NB4 (cell line): ENCODE data around the gene MALRD1.

Source experiments
- DNase-seq: peaks from one replicate; pipeline ENCODE4 v3.0.0; 2010; ENCODE audit warnings: low read depth
- H3K4me3 ChIP-seq: one replicate; pipeline ENCODE4 v1.5.1; 2011; ENCODE audit warnings: mild to moderate bottlenecking, low read depth, low read length, moderate library complexity
- CTCF ChIP-seq: IDR thresholded peaks from one replicate; pipeline ENCODE4 v1.5.1; 2012; ENCODE audit warnings: low read depth, low read length
- MAX ChIP-seq: IDR thresholded peaks from 2 replicates; pipeline ENCODE4 v1.6.1; 2011; ENCODE audit warnings: low read depth, low read length
- MYC ChIP-seq: IDR thresholded peaks from 2 replicates; pipeline ENCODE4 v1.6.1; 2011; ENCODE audit warnings: low read depth, low read length
- POLR2A ChIP-seq: IDR thresholded peaks from 2 replicates; pipeline ENCODE4 v1.6.1; 2011; ENCODE audit warnings: mild to moderate bottlenecking; ENCODE audit not compliant: insufficient read length; ENCODE audit errors: extremely low read depth

The MALRD1 gene

GRCh38 chr10:19704544-19704943 is 655.9 kb downstream of the MALRD1 start:
- H3K4me3 ChIP-seq: no peak overlapping the region
- TF ChIP-seq CTCF (no peak), POLR2A (no peak), MAX (no peak), MYC (no peak)

GRCh38 chr10:19705250-19705649 is 656.6 kb downstream of the MALRD1 start:
- no peak for DNase-seq
- TF ChIP-seq CTCF (no peak), MYC (no peak), POLR2A (no peak), MAX (no peak)
- H3K4me3 ChIP-seq: no peak overlapping the region

More at GRCh38 chr10:19704544-19704943, 655.9 kb downstream of the MALRD1 start:
- no peak for DNase-seq

- no peak for DNase-seq
- no peak overlapping the region for H3K4me3 ChIP-seq
- no peak for TF ChIP-seq MYC
- no peak for TF ChIP-seq CTCF
- no peak for TF ChIP-seq POLR2A
- no peak for TF ChIP-seq MAX
Observed at GRCh38 chr10:19706904-19707303, 658.3 kb downstream of the MALRD1 start.

- no peak overlapping the region for H3K4me3 ChIP-seq
- DNase-seq: no peak
- TF ChIP-seq CTCF (no peak), POLR2A (no peak), MYC (no peak), MAX (no peak)
Observed at GRCh38 chr10:19707376-19707775, 658.8 kb downstream of the MALRD1 start.

- H3K4me3 ChIP-seq: no peak overlapping the region
- DNase-seq: no peak
- no peak for TF ChIP-seq POLR2A
- TF ChIP-seq CTCF: no peak
- TF ChIP-seq MAX: no peak
- TF ChIP-seq MYC: no peak
Observed at GRCh38 chr10:19708031-19708430, 659.4 kb downstream of the MALRD1 start.

GRCh38 chr10:19710600-19710999 is 662.0 kb downstream of the MALRD1 start:
- H3K4me3 ChIP-seq: no peak overlapping the region
- TF ChIP-seq CTCF: no peak
- TF ChIP-seq MYC: no peak
- no peak for TF ChIP-seq POLR2A
- no peak for TF ChIP-seq MAX
- DNase-seq: no peak
